OCI-LY7 (cell line): ENCODE data around the gene GH1.

ENCODE experiments used
- EZH2phosphoT487 ChIP-seq: fragments of 200-600 bp; sonication (generic); IDR thresholded peaks from 2 replicates; pipeline ENCODE4 v1.6.1; 2018; ENCODE audit warnings: low read depth, borderline replicate concordance, mild to moderate bottlenecking, mixed run types, antibody characterized with exemption, low read length, moderate library complexity, mixed read lengths
- TF ChIP-seq, protein P1 (sequence below): fragments of 200-600 bp; sonication (generic); conservative IDR thresholded peaks from 2 replicates; pipeline ENCODE4 v1.5.1; 2014; ENCODE audit warnings: mild to moderate bottlenecking, antibody characterized with exemption, low read length, moderate library complexity, mixed read lengths

DNA sequence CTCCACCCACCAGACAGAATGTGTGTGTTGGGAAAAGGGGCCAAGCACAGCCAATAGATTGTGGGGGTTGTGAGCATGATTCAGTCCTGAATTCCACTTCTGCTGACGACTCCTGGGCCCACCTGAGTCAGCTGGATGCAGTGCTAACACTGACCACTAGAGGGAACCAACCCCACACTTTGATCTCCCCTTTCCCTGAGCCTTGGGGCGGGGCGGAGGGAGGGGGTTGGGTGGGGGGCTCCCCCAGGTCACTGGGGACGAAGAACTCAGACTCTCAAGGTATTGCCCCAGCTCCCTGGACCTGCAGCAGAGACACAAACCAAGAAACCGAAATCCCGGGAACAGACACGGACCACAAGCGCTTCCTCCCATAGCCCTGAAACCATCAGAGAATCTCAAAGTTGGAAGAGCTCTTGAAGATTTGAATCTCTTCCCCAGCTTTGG lies 7.0 kb downstream of the GH1 start:
- TF ChIP-seq, protein P1, sequence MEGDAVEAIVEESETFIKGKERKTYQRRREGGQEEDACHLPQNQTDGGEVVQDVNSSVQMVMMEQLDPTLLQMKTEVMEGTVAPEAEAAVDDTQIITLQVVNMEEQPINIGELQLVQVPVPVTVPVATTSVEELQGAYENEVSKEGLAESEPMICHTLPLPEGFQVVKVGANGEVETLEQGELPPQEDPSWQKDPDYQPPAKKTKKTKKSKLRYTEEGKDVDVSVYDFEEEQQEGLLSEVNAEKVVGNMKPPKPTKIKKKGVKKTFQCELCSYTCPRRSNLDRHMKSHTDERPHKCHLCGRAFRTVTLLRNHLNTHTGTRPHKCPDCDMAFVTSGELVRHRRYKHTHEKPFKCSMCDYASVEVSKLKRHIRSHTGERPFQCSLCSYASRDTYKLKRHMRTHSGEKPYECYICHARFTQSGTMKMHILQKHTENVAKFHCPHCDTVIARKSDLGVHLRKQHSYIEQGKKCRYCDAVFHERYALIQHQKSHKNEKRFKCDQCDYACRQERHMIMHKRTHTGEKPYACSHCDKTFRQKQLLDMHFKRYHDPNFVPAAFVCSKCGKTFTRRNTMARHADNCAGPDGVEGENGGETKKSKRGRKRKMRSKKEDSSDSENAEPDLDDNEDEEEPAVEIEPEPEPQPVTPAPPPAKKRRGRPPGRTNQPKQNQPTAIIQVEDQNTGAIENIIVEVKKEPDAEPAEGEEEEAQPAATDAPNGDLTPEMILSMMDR = peak; percentile 67
- no peak for TF ChIP-seq EZH2phosphoT487
